Endodermal cell (in vitro differentiated cells): ENCODE results near the gene DCLK1. TPM values are rescaled to one million over a fixed set of nuclear protein-coding genes. Genes with fewer than 3 reads are reported as not detected.

Source experiments
- DNase-seq: peaks from one replicate; pipeline ENCODE4 v3.0.0-alpha.2; 2017
- H3K27ac ChIP-seq: 2 replicates; pipeline ENCODE4 v1.5.1; 2013; ENCODE audit warnings: mild to moderate bottlenecking, low read depth, low read length, moderate library complexity
- H3K27me3 ChIP-seq: 2 replicates; pipeline ENCODE4 v1.6.1; 2013; ENCODE audit warnings: mild to moderate bottlenecking, low read length, moderate library complexity; ENCODE audit not compliant: insufficient read depth, control insufficient read depth, poor library complexity, severe bottlenecking
- H3K36me3 ChIP-seq: 2 replicates; pipeline ENCODE4 v1.7.0; 2013; ENCODE audit warnings: mild to moderate bottlenecking, low read length, moderate library complexity; ENCODE audit not compliant: control insufficient read depth, insufficient read depth
- H3K4me1 ChIP-seq: one replicate; pipeline ENCODE4 v1.7.0; 2013; ENCODE audit warnings: low read length; ENCODE audit not compliant: control insufficient read depth, insufficient read depth
- H3K4me3 ChIP-seq: 2 replicates; pipeline ENCODE4 v1.5.1; 2013; ENCODE audit warnings: mild to moderate bottlenecking, low read length, moderate library complexity
- H3K9ac ChIP-seq: 2 replicates; pipeline ENCODE4 v1.6.1; 2013; ENCODE audit warnings: mild to moderate bottlenecking, low read length, moderate library complexity; ENCODE audit not compliant: poor library complexity, severe bottlenecking; ENCODE audit errors: extremely low read depth
- H3K9me3 ChIP-seq: 2 replicates; pipeline ENCODE4 v1.6.1; 2013; ENCODE audit warnings: mild to moderate bottlenecking, low read length, moderate library complexity; ENCODE audit not compliant: control insufficient read depth
- H3K27ac Mint-ChIP-seq: 2 replicates; pipeline ENCODE4 v1.8.0; 2020; ENCODE audit warnings: mixed read lengths
- H3K27me3 Mint-ChIP-seq: 2 replicates; pipeline ENCODE4 v1.8.0; 2021; ENCODE audit warnings: mild to moderate bottlenecking, mixed read lengths; ENCODE audit not compliant: insufficient read depth
- H3K36me3 Mint-ChIP-seq: 2 replicates; pipeline ENCODE4 v1.8.0; 2020; ENCODE audit warnings: low read depth, mixed read lengths
- H3K4me1 Mint-ChIP-seq: 2 replicates; pipeline ENCODE4 v1.8.0; 2020; ENCODE audit warnings: mixed read lengths
- H3K4me3 Mint-ChIP-seq: 2 replicates; pipeline ENCODE4 v1.8.0; 2020; ENCODE audit warnings: mild to moderate bottlenecking, moderate library complexity, mixed read lengths
- H3K9me3 Mint-ChIP-seq: 2 replicates; pipeline ENCODE4 v1.8.0; 2020; ENCODE audit warnings: mild to moderate bottlenecking, mixed read lengths
- WGBS, 2 experiments: methylation state at CpG; one replicate each; pipeline versions ENCODE4 v1.1.5 to v1.1.7; 2013; ENCODE audit warnings: missing lambda C conversion rate in 2 of 2, mixed read lengths in 1 of 2; ENCODE audit not compliant: insufficient coverage in 1 of 2, insufficient read length in 1 of 2; 5-methylcytosine and 5-hydroxymethylcytosine counted together
- total RNA-seq, 2 donors: library from RNA; stranded (reverse); fragmentation: NEBNext Ultra II Directional in 1 of 2; extraction: Animal tissue kit (Norgen Biotek cat#: 25700) in 1 of 2; gene quantifications; 2 replicates in 1 of 2; 3 replicates in 1 of 2; pipeline ENCODE4 v1.2.1, GENCODE V29; 2021
- TF ChIP-seq, protein P1 (sequence below): fragments of 200-600 bp; sonication (generic); conservative IDR thresholded peaks from 2 replicates; pipeline ENCODE4 v1.5.0; 2021; ENCODE audit warnings: antibody characterized with exemption, mild to moderate bottlenecking

The DCLK1 gene
- total RNA-seq, 2 donors from 2014 or later: 3.0 to 32.8 TPM

DNA sequence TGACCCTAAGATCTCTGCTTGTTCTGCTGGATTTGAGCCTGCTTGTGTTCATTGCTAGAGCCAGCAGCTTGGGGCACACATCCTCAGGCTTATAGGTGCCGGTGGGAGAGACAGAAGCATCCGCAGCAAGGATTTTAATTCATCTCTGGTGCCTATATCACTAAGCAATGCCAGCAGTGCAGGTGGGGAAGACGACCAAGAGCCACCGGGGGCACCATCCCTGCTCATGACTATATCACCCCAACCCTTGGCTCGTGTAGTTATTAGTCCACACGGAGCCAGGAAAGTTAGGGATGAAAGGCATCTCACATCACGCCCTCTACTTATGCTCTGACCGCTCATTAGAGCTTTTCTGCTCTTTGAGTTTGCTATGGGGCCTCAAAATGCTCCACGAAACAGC lies 298.2 kb downstream of the DCLK1 start:
- Histone ChIP-seq H3K27me3 (no peaks in the 10 kb centered on the region), H3K36me3 (no peaks in the 10 kb centered on the region), H3K4me1 (peaks cover 24% of the 10 kb centered on the region), H3K9ac (no peak overlapping the region), H3K27ac (no peak overlapping the region), H3K9me3 (no peaks in the 10 kb centered on the region), H3K4me3 (no peak overlapping the region)
- TF ChIP-seq, protein P1, sequence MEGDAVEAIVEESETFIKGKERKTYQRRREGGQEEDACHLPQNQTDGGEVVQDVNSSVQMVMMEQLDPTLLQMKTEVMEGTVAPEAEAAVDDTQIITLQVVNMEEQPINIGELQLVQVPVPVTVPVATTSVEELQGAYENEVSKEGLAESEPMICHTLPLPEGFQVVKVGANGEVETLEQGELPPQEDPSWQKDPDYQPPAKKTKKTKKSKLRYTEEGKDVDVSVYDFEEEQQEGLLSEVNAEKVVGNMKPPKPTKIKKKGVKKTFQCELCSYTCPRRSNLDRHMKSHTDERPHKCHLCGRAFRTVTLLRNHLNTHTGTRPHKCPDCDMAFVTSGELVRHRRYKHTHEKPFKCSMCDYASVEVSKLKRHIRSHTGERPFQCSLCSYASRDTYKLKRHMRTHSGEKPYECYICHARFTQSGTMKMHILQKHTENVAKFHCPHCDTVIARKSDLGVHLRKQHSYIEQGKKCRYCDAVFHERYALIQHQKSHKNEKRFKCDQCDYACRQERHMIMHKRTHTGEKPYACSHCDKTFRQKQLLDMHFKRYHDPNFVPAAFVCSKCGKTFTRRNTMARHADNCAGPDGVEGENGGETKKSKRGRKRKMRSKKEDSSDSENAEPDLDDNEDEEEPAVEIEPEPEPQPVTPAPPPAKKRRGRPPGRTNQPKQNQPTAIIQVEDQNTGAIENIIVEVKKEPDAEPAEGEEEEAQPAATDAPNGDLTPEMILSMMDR: peak; percentile 30
- no peaks in the 10 kb centered on the region for H3K27me3 Mint-ChIP-seq
- H3K4me3 Mint-ChIP-seq: no peak overlapping the region
- H3K4me1 Mint-ChIP-seq: peaks cover 20% of the 10 kb centered on the region
- DNase-seq: no peak
- H3K27ac Mint-ChIP-seq: peak overlapping the region; percentile 57
- WGBS, 2 experiments: 91 to 95% methylated on average over 8 to 9 of the region's 9 CpGs
- no peaks in the 10 kb centered on the region for H3K9me3 Mint-ChIP-seq
- no peaks in the 10 kb centered on the region for H3K36me3 Mint-ChIP-seq

DNA sequence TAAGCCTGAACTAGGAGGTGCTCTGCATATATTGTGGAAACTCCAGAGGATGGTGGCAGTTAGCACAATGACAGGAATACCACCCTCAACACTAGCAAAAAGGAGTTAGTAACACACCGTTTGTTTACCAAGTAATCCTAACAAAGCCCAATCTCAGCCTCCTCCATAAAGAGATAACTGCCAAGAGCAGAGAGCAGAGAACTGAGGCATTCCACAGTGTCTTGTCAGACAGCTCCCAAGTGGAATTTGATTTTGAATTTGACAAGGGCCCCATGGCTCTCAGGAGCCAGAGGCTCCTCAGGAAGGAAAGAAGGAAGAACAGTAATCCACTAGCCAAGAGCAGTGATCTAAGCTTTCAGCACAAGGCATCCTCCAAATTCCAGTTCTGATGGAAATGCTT lies 298.6 kb downstream of the DCLK1 start:
- H3K4me3 ChIP-seq: peak overlapping the region; percentile 1
- Mint-ChIP-seq H3K4me3 (no peak overlapping the region), H3K36me3 (peaks cover 1% of the 10 kb centered on the region), H3K27ac (peak overlapping the region; percentile 57), H3K4me1 (peaks cover 20% of the 10 kb centered on the region), H3K9me3 (no peaks in the 10 kb centered on the region), H3K27me3 (no peaks in the 10 kb centered on the region)
- WGBS, 2 experiments: 76% methylated on average over 1 of the region's 1 CpG; no CpG with 5 or more reads in 1 of the 2 experiments
- no peak overlapping the region for H3K9ac ChIP-seq
- no peak for DNase-seq
- H3K27me3 ChIP-seq: no peaks in the 10 kb centered on the region
- no peaks in the 10 kb centered on the region for H3K9me3 ChIP-seq
- peaks cover 24% of the 10 kb centered on the region for H3K4me1 ChIP-seq
- H3K36me3 ChIP-seq: no peaks in the 10 kb centered on the region
- no peak overlapping the region for H3K27ac ChIP-seq
- TF ChIP-seq, protein P1: no peak

DNA sequence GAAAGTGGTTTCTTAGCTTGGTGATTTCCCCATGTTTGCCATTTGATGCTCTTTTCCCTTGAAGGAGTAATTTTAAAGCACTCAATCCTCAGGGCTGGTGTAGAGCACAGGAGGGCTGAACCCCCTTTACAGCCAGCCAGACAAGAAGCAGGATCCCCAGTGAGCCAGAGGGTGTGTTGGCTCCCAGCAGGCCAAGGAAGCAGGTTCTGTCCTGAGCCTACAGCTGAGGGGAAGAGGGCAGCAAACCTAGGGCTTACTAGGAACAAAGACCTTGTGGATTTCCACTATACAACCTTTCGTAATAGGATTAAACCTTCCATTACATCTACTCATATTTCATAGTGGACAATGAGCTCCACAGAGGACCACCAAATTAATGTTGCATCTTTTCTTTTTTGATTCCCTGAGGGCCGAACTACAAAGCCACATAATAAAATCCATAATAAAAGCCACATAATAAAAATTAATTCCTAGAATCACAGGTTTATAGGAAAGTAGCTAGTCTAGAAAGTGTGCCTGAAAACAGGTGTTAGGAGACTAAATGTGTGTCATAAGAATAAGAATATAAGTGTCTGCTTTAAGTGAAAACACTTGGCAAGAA lies 300.2 kb downstream of the DCLK1 start:
- Histone ChIP-seq H3K9ac (no peak overlapping the region), H3K4me3 (no peak overlapping the region), H3K27ac (no peak overlapping the region), H3K27me3 (no peaks in the 10 kb centered on the region), H3K4me1 (peaks cover 24% of the 10 kb centered on the region), H3K36me3 (no peaks in the 10 kb centered on the region), H3K9me3 (no peaks in the 10 kb centered on the region)
- peaks cover 9% of the 10 kb centered on the region for H3K36me3 Mint-ChIP-seq
- TF ChIP-seq, protein P1: no peak
- H3K27me3 Mint-ChIP-seq: no peaks in the 10 kb centered on the region
- no peak for DNase-seq
- 93% methylated on average over 2 of the region's 2 CpGs; no CpG with 5 or more reads in 1 of the 2 experiments for WGBS, 2 experiments
- H3K4me3 Mint-ChIP-seq: no peak overlapping the region
- H3K9me3 Mint-ChIP-seq: no peaks in the 10 kb centered on the region
- H3K4me1 Mint-ChIP-seq: peaks cover 20% of the 10 kb centered on the region
- peak overlapping the region; percentile 66 for H3K27ac Mint-ChIP-seq
